Fibroblast of mammary gland (primary cell): ENCODE results near the gene SLC43A3.

Experiments
- DNase-seq: peaks from one replicate; pipeline ENCODE4 v3.0.0-alpha.2; 2010; ENCODE audit warnings: low read depth
- H3K4me3 ChIP-seq: 2 replicates; pipeline ENCODE4 v1.5.1; 2011; ENCODE audit warnings: low read depth, mild to moderate bottlenecking, low read length, moderate library complexity; ENCODE audit not compliant: control insufficient read depth
- TF ChIP-seq, protein P1 (sequence below): conservative IDR thresholded peaks from 2 replicates; pipeline ENCODE4 v1.5.1; 2011; ENCODE audit warnings: low read depth, low read length, inconsistent platforms; ENCODE audit not compliant: control insufficient read depth, insufficient read depth

Gene SLC43A3

DNA sequence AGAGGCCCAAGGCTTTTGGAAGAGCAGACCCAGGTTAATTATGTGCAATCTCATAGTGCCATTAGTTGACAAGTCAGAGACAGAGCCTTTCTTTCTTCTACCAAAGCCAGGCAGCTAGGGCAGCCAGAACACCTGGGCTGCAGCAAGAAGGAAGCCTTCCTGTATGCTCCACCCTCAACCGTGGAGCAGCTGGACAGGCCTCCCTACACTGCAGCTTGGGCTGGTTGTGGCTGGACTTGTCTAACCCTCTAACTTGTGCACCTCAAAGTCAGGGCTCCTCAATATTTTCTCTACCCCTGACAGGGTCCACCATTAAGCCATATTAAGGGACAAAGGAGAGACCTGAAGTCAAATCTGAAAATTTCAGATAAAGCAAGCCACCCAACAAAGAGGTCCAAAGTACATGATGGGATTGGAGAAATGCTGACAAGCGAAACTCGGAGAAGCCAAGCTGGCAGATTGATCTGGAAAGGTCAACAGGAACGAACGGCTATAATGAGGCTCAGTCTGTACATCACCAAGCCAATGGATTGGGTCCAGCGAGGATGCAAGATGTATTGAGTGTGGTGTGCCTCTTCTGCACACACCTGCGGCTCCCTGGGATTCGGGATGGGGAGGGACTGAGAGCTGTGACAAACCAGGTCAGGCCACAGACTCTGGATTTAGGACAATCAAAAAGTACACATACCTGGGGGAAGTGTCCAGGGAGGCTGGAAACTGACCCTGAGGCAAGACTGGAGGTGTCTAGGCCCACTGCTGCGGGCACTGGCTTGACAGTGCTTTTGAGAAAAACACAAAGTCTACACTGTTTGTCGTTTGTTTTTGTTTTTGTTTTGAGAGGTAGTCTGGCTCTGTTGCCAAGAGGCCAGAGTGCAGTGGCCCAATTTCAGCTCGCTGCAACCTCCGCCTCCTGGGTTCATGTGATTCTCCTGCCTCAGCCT lies 11.7 kb upstream of the SLC43A3 start:
- TF ChIP-seq, protein P1, sequence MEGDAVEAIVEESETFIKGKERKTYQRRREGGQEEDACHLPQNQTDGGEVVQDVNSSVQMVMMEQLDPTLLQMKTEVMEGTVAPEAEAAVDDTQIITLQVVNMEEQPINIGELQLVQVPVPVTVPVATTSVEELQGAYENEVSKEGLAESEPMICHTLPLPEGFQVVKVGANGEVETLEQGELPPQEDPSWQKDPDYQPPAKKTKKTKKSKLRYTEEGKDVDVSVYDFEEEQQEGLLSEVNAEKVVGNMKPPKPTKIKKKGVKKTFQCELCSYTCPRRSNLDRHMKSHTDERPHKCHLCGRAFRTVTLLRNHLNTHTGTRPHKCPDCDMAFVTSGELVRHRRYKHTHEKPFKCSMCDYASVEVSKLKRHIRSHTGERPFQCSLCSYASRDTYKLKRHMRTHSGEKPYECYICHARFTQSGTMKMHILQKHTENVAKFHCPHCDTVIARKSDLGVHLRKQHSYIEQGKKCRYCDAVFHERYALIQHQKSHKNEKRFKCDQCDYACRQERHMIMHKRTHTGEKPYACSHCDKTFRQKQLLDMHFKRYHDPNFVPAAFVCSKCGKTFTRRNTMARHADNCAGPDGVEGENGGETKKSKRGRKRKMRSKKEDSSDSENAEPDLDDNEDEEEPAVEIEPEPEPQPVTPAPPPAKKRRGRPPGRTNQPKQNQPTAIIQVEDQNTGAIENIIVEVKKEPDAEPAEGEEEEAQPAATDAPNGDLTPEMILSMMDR: no peak
- H3K4me3 ChIP-seq: no peak overlapping the region
- DNase-seq: no peak

DNA sequence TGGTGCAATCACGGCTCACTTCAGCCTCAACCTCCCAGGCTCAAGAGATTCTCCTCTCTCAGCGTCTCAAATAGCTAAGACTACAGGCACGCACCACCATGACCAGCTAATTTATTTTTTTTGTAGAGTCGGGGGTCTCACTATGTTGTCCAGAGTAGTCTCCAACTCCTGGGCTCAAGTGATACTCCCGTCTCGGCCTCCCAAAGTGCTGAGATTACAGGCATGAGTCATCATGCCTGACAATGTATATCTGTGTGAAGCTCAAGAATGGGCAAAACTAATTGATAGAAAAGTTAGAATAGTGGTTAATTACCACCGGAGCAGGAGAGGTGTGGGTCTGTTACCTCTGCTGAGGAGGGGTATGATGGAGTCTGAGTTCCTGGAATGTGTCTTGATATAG lies 9.1 kb upstream of the SLC43A3 start:
- no peak for DNase-seq
- H3K4me3 ChIP-seq: no peak overlapping the region
- TF ChIP-seq, protein P1: no peak

DNA sequence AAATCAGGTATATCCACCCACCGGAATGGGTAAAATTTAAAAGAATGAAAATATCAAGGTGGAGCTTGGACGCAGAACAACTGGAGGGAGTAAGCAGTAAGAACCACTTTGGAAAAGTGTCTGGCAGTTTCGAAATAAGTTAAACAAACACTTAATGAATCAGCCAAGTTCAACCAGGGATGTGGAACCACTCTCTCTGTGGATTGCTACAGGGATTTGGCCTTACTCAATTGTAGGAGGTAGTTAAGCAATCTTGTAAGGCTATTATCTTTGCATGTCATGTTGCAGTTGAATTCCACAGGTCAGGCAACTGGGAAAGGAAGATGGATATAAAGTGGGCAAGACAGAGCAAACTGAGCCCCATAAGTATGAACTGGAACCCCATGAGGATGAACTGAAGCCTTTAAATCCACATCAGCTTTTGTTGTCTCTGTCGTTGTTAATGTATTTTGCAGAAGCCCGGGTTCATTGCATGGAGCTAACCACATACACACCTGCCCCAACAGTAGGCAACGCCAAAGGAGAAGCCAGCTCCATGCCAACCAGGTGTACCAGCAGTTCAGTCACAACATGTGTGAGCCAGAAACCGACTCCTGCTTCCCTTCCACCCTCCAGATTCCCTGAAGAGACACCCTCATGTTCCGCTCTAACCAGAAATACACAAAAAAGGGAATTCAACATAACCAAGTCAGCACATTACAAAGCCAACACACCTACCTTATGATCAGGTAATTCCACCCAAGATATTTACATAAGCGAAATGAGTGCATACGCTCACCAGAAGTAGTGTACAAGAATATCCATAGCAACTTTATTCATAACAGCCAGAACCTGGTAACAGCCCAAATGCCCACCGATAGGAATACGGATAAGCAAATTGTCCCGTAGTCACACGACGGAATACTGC lies 8.0 kb upstream of the SLC43A3 start:
- peak; percentile 97 for DNase-seq

DNA sequence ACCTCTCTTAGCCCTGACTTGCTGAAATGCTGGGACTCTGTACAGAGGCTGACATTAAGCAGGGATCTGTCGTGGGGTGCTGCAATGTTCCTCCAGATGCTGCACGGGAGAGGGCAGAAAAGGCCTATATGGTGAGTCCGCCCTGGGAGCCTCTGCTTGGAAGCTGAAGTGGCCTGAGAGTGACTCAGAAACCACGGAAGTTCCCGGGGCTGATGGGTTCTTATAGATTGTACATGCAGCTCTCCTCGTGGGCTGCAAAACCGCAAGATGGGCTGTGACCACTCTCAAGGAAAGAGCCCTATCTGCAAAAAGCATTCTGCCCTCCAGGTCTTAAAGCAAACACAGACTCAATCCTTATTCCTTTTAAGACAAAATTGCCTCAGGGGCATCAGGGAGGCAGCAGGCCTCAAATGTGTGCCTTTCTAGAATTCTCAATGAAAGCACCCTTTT lies 5.8 kb upstream of the SLC43A3 start:
- no peak overlapping the region for H3K4me3 ChIP-seq
- DNase-seq: peak; percentile 93
- TF ChIP-seq, protein P1: no peak

More for the DNA sequence above, 8.0 kb upstream of the SLC43A3 start:
- no peak overlapping the region for H3K4me3 ChIP-seq
- TF ChIP-seq, protein P1: no peak

DNA sequence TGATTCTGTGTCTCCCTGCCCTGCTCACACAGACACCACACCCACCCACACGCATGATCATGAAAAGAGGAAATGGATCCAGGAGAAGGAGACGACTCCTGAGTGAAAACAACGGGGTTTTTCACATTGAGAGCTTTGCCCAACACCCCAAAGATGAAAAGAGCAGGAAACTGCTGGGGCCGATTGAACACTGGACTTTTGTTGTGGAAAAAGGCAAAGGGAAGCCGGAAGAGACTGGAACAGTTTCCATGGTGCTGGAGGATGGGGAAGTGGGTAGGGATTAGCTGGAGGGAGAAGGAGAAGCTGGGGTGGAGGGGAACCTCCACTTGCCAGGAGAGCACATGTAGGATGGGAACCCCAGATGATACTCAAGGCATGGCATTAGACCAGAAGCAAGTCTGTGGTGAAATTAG lies 5.2 kb upstream of the SLC43A3 start:
- no peak for DNase-seq

DNA sequence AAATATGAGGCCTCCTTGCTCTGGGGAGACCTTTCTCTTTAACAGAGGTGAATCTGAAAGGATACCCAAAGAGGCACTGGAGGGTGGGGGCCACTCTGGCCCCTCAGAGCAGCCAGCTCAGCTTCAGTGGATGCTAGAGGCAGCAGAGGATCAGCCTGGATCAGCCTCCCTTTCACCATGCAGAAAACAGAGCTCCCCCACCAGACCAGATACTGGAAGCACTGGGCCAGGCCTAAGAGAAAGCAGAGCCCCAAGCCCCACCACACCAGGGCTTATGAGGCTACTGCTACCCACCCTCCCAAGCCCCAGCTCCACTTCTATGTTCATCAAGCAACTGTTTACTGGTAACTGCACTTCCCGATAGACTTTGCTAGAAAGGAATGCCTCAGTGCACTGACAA lies 4.0 kb upstream of the SLC43A3 start:
- TF ChIP-seq, protein P1: no peak
- no peak for DNase-seq

More for the DNA sequence above, 5.2 kb upstream of the SLC43A3 start:
- TF ChIP-seq, protein P1: no peak
- no peak overlapping the region for H3K4me3 ChIP-seq

More for the DNA sequence above, 4.0 kb upstream of the SLC43A3 start:
- no peak overlapping the region for H3K4me3 ChIP-seq
